Cerebellar nuclear complex (tissue), 1 donor: ENCODE data around the gene PRELID2.
"Not testable (repeated sequence)": the region's sequence is repeated elsewhere in the genome, so short reads cannot be mapped to it uniquely, and the experiment has no call there.

Source experiments
- DNase-seq, 2 experiments: peaks; one replicate each; lab custom pipeline; 2025; lab: John Stamatoyannopoulos, UW

The PRELID2 gene

DNA sequence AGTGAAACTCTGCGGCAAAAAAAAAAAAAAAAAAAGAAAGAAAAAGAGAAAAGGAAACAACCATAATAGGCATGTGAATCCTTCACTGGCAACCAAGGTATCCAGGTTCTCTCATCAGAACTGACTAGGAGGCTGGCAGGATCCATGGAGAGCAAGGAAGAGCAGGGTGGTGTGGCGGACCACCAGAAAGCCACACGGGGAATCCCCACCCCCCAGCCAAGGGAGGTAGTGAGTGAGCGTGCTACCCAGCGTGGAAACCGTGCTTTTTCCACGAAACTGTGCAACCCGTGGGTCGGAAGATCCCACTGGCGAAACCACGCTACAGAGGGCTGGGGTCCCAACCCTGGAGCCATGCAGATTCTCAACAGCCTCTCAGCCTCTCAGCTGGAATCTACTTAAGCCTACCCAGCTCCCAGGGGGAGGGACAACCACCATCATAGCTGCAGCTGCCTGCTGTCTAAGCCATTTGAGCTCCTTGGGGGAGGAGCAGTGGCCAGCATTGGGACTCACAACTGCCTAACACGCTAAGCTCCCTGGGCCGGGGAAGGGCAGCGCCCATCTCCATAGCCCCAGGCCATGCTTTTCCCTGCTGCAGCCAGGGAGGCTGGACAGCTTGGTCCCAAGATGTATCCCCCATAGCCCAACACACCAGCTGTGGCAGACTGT, 91.6 kb downstream of the PRELID2 start:
- DNase-seq: no peak

DNA sequence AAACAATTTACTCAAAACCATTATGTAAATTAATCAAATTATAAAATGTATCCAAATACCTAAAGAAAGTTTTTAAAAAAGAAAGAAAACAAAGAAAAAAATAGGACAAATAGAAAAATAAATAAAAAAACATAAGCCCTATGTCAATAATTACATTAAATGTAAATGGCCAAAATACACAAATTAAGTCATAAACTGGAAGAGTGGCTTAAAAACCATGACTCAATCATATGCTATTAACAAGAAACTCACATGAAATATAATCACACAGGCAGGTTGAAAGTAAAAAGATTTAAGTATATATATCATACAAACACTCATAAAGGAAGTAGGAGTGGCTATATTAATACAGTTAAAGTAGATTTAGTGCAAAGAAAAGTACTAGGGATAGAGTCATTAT, 95.3 kb downstream of the PRELID2 start:
- DNase-seq: no peak

- no peak for DNase-seq
Measured at GRCh38 chr5:145738227-145738626, 96.9 kb downstream of the PRELID2 start.

DNA sequence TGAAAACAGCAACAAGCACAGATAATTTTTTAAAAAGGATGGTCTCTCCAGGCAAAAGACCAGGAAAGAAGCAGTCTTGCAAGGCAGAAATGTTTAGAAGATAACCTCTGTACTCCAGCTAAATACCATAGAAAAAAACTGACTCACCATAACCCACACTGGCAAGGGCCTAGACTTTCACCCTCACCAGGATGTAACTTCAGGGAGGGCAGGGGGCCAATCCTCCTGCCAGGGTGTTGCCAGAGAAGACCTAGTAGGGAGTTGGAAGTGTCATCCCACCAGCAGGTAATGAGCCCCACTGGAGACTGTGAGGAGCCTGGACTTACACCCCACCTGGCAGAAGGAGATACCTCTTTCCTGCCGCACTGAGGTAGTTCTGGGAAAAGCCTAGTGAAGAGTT, 97.6 kb downstream of the PRELID2 start:
- no peak for DNase-seq

- DNase-seq: not testable (repeated sequence)
Measured at GRCh38 chr5:145729956-145730355, 105.2 kb downstream of the PRELID2 start.

- no peak for DNase-seq
Measured at GRCh38 chr5:145723516-145723915, 111.6 kb downstream of the PRELID2 start.

DNA sequence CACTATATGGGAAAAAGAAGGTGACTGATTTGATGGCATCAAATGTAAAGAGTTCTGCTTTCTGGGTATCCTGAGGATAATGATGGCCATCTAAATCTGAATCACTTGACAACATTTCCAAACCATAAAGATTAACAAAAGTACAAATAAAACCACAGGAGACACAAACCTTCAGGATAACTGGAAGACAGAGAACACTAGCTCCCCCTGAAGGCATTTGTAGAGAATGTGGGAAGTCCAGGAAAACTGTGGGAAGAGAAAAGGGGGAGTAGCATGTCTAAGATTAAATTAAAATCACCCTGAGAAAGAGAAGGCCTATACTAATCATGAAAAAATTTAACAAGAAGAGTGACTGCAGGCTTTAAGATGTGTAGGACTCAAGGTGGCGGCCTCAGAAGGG, 116.2 kb downstream of the PRELID2 start:
- no peak for DNase-seq

- no peak for DNase-seq
Measured at GRCh38 chr5:145715412-145715811, 119.7 kb downstream of the PRELID2 start.

DNA sequence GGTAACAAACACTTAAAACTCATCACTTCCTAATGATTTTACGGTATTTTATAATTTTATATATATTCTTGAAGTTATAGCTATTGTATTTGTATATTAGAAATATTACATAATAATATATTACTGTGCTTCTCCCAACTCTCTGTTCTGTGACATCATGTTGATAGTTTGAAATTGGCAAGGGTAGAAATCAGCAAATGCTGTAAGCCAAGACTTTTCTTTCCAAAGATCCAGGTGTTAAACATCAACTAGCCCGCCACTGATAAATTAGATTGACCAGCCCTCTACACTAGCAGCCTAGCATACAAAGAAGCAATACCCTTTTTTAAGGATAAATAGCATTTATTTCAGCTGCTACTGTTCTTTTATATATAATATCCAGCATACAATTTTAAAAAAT, 122.9 kb downstream of the PRELID2 start:
- no peak for DNase-seq

DNA sequence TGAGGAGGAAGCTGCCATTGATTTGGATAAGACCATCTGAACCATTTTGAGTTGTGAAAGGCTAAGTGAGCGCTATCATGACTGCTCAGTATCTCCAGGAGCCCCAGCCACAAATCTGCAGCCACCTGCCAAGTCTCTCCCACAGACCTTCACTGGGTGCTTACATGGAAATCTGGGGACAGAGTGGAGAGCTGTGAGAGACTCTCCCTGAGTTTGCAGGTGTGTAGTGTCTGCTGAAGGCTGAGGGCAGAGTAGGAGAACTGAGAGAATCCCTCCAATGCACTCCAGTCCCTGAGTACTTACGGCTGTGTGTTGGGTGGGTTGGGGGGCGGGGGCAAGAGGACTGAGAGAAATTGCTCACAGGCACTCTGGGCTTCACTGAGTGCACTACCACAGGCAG, 123.7 kb downstream of the PRELID2 start:
- DNase-seq: no peak
